IMR-90 (cell line): ENCODE results near the gene FOXN3. TPM values are rescaled to one million over a fixed set of nuclear protein-coding genes. Genes with fewer than 3 reads are reported as not detected.

Experiments
- ATAC-seq: fragments of 200-7000 bp; cut with Tn5 transposase; 2 replicates; pipeline ENCODE4 v1.9.1; 2020; ENCODE audit warnings: low read depth, mild to moderate bottlenecking, moderate library complexity
- BruUV-seq: library from RNA; stranded (reverse); fragments of 400-500 nt; replicated peaks from 2 replicates; lab custom pipeline; 2021; lab: Mats Ljungman, UMichigan
- CTCF ChIA-PET: fragments of 300-600 bp; formaldehyde crosslinking; extraction: SDS; loops from one replicate; lab custom pipeline; 2021; ENCODE audit warnings: antibody characterized with exemption; lab: Yijun Ruan, JAX
- POLR2A ChIA-PET: fragments of 300-600 bp; sonication (Branson Sonifier 250); formaldehyde crosslinking; loops from one replicate; lab custom pipeline; 2022; ENCODE audit warnings: antibody characterized with exemption; ENCODE audit not compliant: unreplicated experiment; lab: Charles Lee
- DNase-seq: peaks from one replicate; pipeline ENCODE4 v3.0.0; 2013
- H2AFZ ChIP-seq: replicated peaks from 2 replicates; pipeline ENCODE3; 2013; ENCODE audit warnings: low read length, mild to moderate bottlenecking; ENCODE audit not compliant: poor library complexity
- H2AK5ac ChIP-seq: 2 replicates; pipeline ENCODE4 v1.6.1; 2013; ENCODE audit warnings: low read depth, low read length, inconsistent platforms
- H2AK9ac ChIP-seq: replicated peaks from 2 replicates; pipeline ENCODE3; 2013; ENCODE audit warnings: mild to moderate bottlenecking, low read depth, low read length, moderate library complexity; ENCODE audit not compliant: poor library complexity
- H2BK120ac ChIP-seq: 2 replicates; pipeline ENCODE4 v1.6.1; 2013; ENCODE audit warnings: low read depth, low read length, inconsistent platforms
- H2BK15ac ChIP-seq: 3 replicates; pipeline ENCODE4 v1.6.1; 2013; ENCODE audit warnings: low read depth, low read length, inconsistent platforms
- H2BK20ac ChIP-seq: 2 replicates; pipeline ENCODE4 v1.6.1; 2013; ENCODE audit warnings: low read depth, mild to moderate bottlenecking, inconsistent platforms, low read length, moderate library complexity
- H2BK5ac ChIP-seq: 2 replicates; pipeline ENCODE4 v1.6.1; 2013; ENCODE audit warnings: mild to moderate bottlenecking, low read depth, low read length, inconsistent platforms; ENCODE audit not compliant: poor library complexity, severe bottlenecking
- H3K14ac ChIP-seq: replicated peaks from 2 replicates; pipeline ENCODE4 v1.6.1; 2013; ENCODE audit warnings: low read depth, low read length, inconsistent platforms
- H3K18ac ChIP-seq: 2 replicates; pipeline ENCODE4 v1.6.1; 2013; ENCODE audit warnings: low read depth, low read length, control low read depth
- H3K23ac ChIP-seq: 2 replicates; pipeline ENCODE4 v1.6.1; 2013; ENCODE audit warnings: low read depth, low read length, inconsistent platforms
- H3K27ac ChIP-seq: 2 replicates; pipeline ENCODE4 v1.5.1; 2013; ENCODE audit warnings: mild to moderate bottlenecking, control low read depth, low read length; ENCODE audit not compliant: insufficient read depth
- H3K27me3 ChIP-seq: 2 replicates; pipeline ENCODE4 v1.6.1; 2013; ENCODE audit warnings: low read length; ENCODE audit not compliant: control insufficient read depth, insufficient read depth
- H3K36me3 ChIP-seq: 2 replicates; pipeline ENCODE4 v1.6.1; 2013; ENCODE audit warnings: low read length, mixed read lengths; ENCODE audit not compliant: control insufficient read depth, insufficient read depth
- H3K4ac ChIP-seq: 2 replicates; pipeline ENCODE4 v1.6.1; 2013; ENCODE audit warnings: low read depth, low read length, inconsistent platforms
- H3K4me1 ChIP-seq: 2 replicates; pipeline ENCODE4 v1.6.1; 2013; ENCODE audit warnings: low read length, mixed read lengths; ENCODE audit not compliant: control insufficient read depth, insufficient read depth
- H3K4me2 ChIP-seq: 2 replicates; pipeline ENCODE4 v1.6.1; 2013; ENCODE audit warnings: low read depth, mild to moderate bottlenecking, control low read depth, low read length, moderate library complexity
- H3K4me3 ChIP-seq: 2 replicates; pipeline ENCODE4 v1.5.1; 2013; ENCODE audit warnings: low read depth, mild to moderate bottlenecking, control low read depth, low read length, moderate library complexity; ENCODE audit not compliant: insufficient read depth
- H3K56ac ChIP-seq: 2 replicates; pipeline ENCODE4 v1.6.1; 2013; ENCODE audit warnings: low read length, inconsistent platforms; ENCODE audit not compliant: insufficient read depth; ENCODE audit errors: extremely low read depth
- H3K79me1 ChIP-seq, 2 experiments: 2 replicates each; pipeline ENCODE4 v1.6.1; 2013; ENCODE audit warnings: low read length in 2 of 2, inconsistent platforms in 1 of 2, low read depth in 1 of 2
- H3K9ac ChIP-seq: 2 replicates; pipeline ENCODE4 v1.6.1; 2013; ENCODE audit warnings: low read depth, low read length, control low read depth
- H3K9me1 ChIP-seq: 2 replicates; pipeline ENCODE4 v1.6.1; 2013; ENCODE audit warnings: low read length, inconsistent platforms; ENCODE audit not compliant: insufficient read depth
- H3K9me3 ChIP-seq: 2 replicates; pipeline ENCODE4 v1.6.1; 2013; ENCODE audit warnings: low read length; ENCODE audit not compliant: control insufficient read depth, insufficient read depth
- H4K20me1 ChIP-seq: 2 replicates; pipeline ENCODE4 v1.6.1; 2013; ENCODE audit warnings: low read length, inconsistent platforms; ENCODE audit not compliant: insufficient read depth
- H4K5ac ChIP-seq: 2 replicates; pipeline ENCODE4 v1.6.1; 2013; ENCODE audit warnings: mild to moderate bottlenecking, low read depth, low read length, control low read depth
- H4K8ac ChIP-seq, 2 experiments: 2 replicates each; pipeline ENCODE4 v1.6.1; 2013; ENCODE audit warnings: low read depth in 2 of 2, low read length in 2 of 2, control low read depth in 1 of 2, inconsistent platforms in 1 of 2
- H4K91ac ChIP-seq: 2 replicates; pipeline ENCODE4 v1.6.1; 2013; ENCODE audit warnings: low read depth, low read length, inconsistent platforms; ENCODE audit not compliant: insufficient read depth
- CEBPB ChIP-seq: IDR thresholded peaks from 2 replicates; pipeline ENCODE4 v1.6.1; 2012; ENCODE audit warnings: low read depth, low read length, improper control_type of control experiment
- CHD1 ChIP-seq: IDR thresholded peaks from 2 replicates; pipeline ENCODE4 v1.6.1; 2012; ENCODE audit warnings: low read depth, low read length, improper control_type of control experiment
- FOS ChIP-seq: fragments of 150-350 bp; IDR thresholded peaks from 2 replicates; pipeline ENCODE4 v1.6.1; 2016; ENCODE audit warnings: low read depth, low read length
- MAZ ChIP-seq: IDR thresholded peaks from 2 replicates; pipeline ENCODE4 v1.6.1; 2012; ENCODE audit warnings: low read depth, mild to moderate bottlenecking, low read length, improper control_type of control experiment, moderate library complexity, borderline replicate concordance
- MXI1 ChIP-seq: IDR thresholded peaks from 2 replicates; pipeline ENCODE4 v1.6.1; 2012; ENCODE audit warnings: low read depth, mild to moderate bottlenecking, low read length, moderate library complexity, borderline replicate concordance
- NFE2L2 ChIP-seq: fragments of 150-350 bp; IDR thresholded peaks from 2 replicates; pipeline ENCODE4 v1.6.1; 2016; ENCODE audit warnings: low read depth, mild to moderate bottlenecking, low read length
- POLR2A ChIP-seq: IDR thresholded peaks from 2 replicates; pipeline ENCODE4 v1.6.1; 2012; ENCODE audit warnings: mild to moderate bottlenecking, low read depth, low read length
- RAD21 ChIP-seq: IDR thresholded peaks from 2 replicates; pipeline ENCODE4 v1.6.1; 2012; ENCODE audit warnings: low read length, improper control_type of control experiment
- RCOR1 ChIP-seq: IDR thresholded peaks from 2 replicates; pipeline ENCODE4 v1.6.1; 2012; ENCODE audit warnings: mild to moderate bottlenecking, low read length, improper control_type of control experiment; ENCODE audit not compliant: insufficient replicate concordance
- RFX5 ChIP-seq: IDR thresholded peaks from 2 replicates; pipeline ENCODE4 v1.8.0; 2012; ENCODE audit warnings: low read depth, mild to moderate bottlenecking, low read length, moderate library complexity
- SMC3 ChIP-seq: fragments of 150-350 bp; IDR thresholded peaks from 2 replicates; pipeline ENCODE4 v1.6.1; 2016; ENCODE audit warnings: low read depth, mild to moderate bottlenecking, antibody characterized with exemption, low read length, moderate library complexity
- WGBS, 2 experiments: methylation state at CpG; one replicate each; pipeline versions ENCODE4 v1.1.5 to v1.1.7; 2013; ENCODE audit warnings: missing lambda C conversion rate in 2 of 2; ENCODE audit not compliant: insufficient read length in 1 of 2; ENCODE audit errors: extremely low coverage in 2 of 2; 5-methylcytosine and 5-hydroxymethylcytosine counted together
- dilution Hi-C: fragments of 300-500 bp; cut with HindIII; formaldehyde crosslinking; loops from one replicate; pipeline ENCODE4 v1.14.3; 2018; ENCODE audit warnings: low sequenced_read_pairs; ENCODE audit not compliant: unreplicated experiment
- in situ Hi-C: fragments of 300-500 bp; cut with MboI; formaldehyde crosslinking; loops from 3 replicates; pipeline ENCODE4 v1.14.3; 2019; ENCODE audit warnings: low sequenced_read_pairs, inconsistent platforms, mixed read lengths
- intact Hi-C: fragments of 100-400 bp; cut with micrococcal nuclease; formaldehyde crosslinking; loops from 2 replicates; pipeline ENCODE4 v1.10.0; 2022
- polyA plus RNA-seq, 3 experiments: library from polyadenylated mRNA; depleted of rRNA; stranded (reverse); fragments of >200 nt; gene quantifications; 2 replicates each; pipeline ENCODE4 v1.2.3, GENCODE V29; 2012; ENCODE audit warnings: low replicate concordance in 1 of 3
- total RNA-seq: library from RNA; depleted of rRNA; stranded (reverse); fragments of >200 nt; gene quantifications from 2 replicates; pipeline ENCODE4 v1.2.3, GENCODE V29; 2012
- TF ChIP-seq, protein P1 (sequence below): fragments of 150-350 bp; IDR thresholded peaks from 2 replicates; pipeline ENCODE4 v1.6.1; 2016; ENCODE audit warnings: low read depth, mild to moderate bottlenecking, low read length, moderate library complexity, borderline replicate concordance
- TF ChIP-seq, protein P2 (sequence below): conservative IDR thresholded peaks from 2 replicates; pipeline ENCODE4 v1.5.1; 2012; ENCODE audit warnings: mild to moderate bottlenecking, low read depth, low read length, improper control_type of control experiment
- TF ChIP-seq, protein P3 (sequence below): fragments of 150-350 bp; IDR thresholded peaks from 2 replicates; pipeline ENCODE4 v1.6.1; 2017; ENCODE audit warnings: mild to moderate bottlenecking, antibody characterized with exemption, low read length, low read depth

FOXN3 gene
- total and polyA plus RNA-seq, 2 of the 4 experiments (the other 2 are of a cell fraction) = 22.6 to 33.7 TPM

DNA sequence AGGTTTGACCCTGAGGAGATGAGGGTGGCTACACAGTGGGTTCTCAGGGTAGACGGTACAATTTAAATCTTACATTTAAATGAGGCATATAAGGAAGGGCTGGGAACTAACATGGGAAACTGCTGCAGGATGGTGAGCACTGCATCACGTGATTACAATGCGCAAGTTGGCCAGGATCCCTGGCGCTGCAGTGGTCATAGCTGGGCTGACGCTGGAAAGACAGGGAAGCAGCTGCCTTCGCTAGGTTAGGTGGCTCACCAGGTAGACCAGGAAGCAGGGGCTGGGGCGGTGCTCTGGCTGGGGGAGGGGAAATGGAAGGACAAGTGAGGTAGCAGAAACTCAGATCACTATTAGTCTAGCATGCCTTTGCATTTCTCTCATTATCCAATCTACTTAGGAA, 149.9 kb downstream of the FOXN3 start:
- H2AK9ac ChIP-seq = no peak overlapping the region
- dilution Hi-C loops = no loop called here
- no peak overlapping the region for H4K5ac ChIP-seq
- peaks cover 38% of the 10 kb centered on the region for H4K20me1 ChIP-seq
- intact Hi-C loops = no loop called here
- TF ChIP-seq CHD1 (no peak), RCOR1 (no peak), MXI1 (no peak), CEBPB (no peak), FOS (no peak), RFX5 (no peak), POLR2A (no peak), RAD21 (no peak), NFE2L2 (no peak), MAZ (no peak), SMC3 (no peak)
- TF ChIP-seq, protein P1, sequence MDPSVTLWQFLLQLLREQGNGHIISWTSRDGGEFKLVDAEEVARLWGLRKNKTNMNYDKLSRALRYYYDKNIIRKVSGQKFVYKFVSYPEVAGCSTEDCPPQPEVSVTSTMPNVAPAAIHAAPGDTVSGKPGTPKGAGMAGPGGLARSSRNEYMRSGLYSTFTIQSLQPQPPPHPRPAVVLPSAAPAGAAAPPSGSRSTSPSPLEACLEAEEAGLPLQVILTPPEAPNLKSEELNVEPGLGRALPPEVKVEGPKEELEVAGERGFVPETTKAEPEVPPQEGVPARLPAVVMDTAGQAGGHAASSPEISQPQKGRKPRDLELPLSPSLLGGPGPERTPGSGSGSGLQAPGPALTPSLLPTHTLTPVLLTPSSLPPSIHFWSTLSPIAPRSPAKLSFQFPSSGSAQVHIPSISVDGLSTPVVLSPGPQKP = no peak
- TF ChIP-seq, protein P2, sequence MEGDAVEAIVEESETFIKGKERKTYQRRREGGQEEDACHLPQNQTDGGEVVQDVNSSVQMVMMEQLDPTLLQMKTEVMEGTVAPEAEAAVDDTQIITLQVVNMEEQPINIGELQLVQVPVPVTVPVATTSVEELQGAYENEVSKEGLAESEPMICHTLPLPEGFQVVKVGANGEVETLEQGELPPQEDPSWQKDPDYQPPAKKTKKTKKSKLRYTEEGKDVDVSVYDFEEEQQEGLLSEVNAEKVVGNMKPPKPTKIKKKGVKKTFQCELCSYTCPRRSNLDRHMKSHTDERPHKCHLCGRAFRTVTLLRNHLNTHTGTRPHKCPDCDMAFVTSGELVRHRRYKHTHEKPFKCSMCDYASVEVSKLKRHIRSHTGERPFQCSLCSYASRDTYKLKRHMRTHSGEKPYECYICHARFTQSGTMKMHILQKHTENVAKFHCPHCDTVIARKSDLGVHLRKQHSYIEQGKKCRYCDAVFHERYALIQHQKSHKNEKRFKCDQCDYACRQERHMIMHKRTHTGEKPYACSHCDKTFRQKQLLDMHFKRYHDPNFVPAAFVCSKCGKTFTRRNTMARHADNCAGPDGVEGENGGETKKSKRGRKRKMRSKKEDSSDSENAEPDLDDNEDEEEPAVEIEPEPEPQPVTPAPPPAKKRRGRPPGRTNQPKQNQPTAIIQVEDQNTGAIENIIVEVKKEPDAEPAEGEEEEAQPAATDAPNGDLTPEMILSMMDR = no peak
- TF ChIP-seq, protein P3, sequence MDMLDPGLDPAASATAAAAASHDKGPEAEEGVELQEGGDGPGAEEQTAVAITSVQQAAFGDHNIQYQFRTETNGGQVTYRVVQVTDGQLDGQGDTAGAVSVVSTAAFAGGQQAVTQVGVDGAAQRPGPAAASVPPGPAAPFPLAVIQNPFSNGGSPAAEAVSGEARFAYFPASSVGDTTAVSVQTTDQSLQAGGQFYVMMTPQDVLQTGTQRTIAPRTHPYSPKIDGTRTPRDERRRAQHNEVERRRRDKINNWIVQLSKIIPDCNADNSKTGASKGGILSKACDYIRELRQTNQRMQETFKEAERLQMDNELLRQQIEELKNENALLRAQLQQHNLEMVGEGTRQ = no peak
- no peak overlapping the region for H3K14ac ChIP-seq
- no peak overlapping the region for H2BK20ac ChIP-seq
- DNase-seq (no peak), ATAC-seq (no peak)
- H3K9me3 ChIP-seq = no peaks in the 10 kb centered on the region
- H3K4me2 ChIP-seq = no peak overlapping the region
- H2AFZ ChIP-seq = no peak overlapping the region
- H4K8ac ChIP-seq = 0 out of 4 replicates have a peak overlapping the region, but pooled peaks of 1 of the 2 experiments have one; percentile 41
- BruUV-seq = no TSS peak
- peaks cover 58 to 68% of the 10 kb centered on the region in 2 experiments for H3K79me1 ChIP-seq
- H2AK5ac ChIP-seq = 0 out of 2 replicates have a peak overlapping the region, but pooled peaks have one; percentile 7
- CTCF ChIA-PET = no interaction called here
- H3K36me3 ChIP-seq = peaks cover 2% of the 10 kb centered on the region; the same call in 1 of the 2 replicates
- H3K9me1 ChIP-seq = peaks cover 13% of the 10 kb centered on the region
- H3K27ac ChIP-seq = no peak overlapping the region
- no peak overlapping the region for H2BK15ac ChIP-seq
- no peak overlapping the region; the same call in 1 of the 2 replicates for H3K4ac ChIP-seq
- no peak overlapping the region for H3K23ac ChIP-seq
- WGBS, 2 experiments = 100% methylated on average over 4 of the region's 7 CpGs; no CpG with 5 or more reads in 1 of the 2 experiments
- H3K18ac ChIP-seq = no peak overlapping the region
- in situ Hi-C loops = no loop called here
- H4K91ac ChIP-seq = no peak overlapping the region
- H3K56ac ChIP-seq = no peak overlapping the region
- no peak overlapping the region for H3K4me3 ChIP-seq
- H2BK5ac ChIP-seq = no peak overlapping the region
- H3K27me3 ChIP-seq = no peaks in the 10 kb centered on the region
- H3K4me1 ChIP-seq = peaks cover 7% of the 10 kb centered on the region
- no peak overlapping the region for H3K9ac ChIP-seq
- H2BK120ac ChIP-seq = no peak overlapping the region
- POLR2A ChIA-PET = no interaction called here
